Brain microvascular endothelial cell (primary cell): ENCODE data around the gene RASSF3.

Experiments used
- DNase-seq: peaks from one replicate; pipeline ENCODE4 v3.0.0-alpha.2; 2020
- H3K27ac ChIP-seq: fragments of 250-450 bp; sonication (Bioruptor Pico); 2 replicates; pipeline ENCODE4 v1.5.1; 2020; ENCODE audit warnings: mild to moderate bottlenecking, moderate library complexity
- H3K27me3 ChIP-seq: fragments of 250-450 bp; sonication (Bioruptor Pico); replicated peaks from 2 replicates; pipeline ENCODE4 v1.5.1; 2020; ENCODE audit warnings: mild to moderate bottlenecking
- H3K36me3 ChIP-seq: fragments of 250-450 bp; sonication (Bioruptor Pico); replicated peaks from 2 replicates; pipeline ENCODE4 v1.5.1; 2020; ENCODE audit warnings: mild to moderate bottlenecking
- H3K4me3 ChIP-seq: 2 replicates; pipeline ENCODE4 v1.5.1; 2011; ENCODE audit warnings: low read depth, mild to moderate bottlenecking, control low read depth, low read length, moderate library complexity
- CTCF ChIP-seq: IDR thresholded peaks from 2 replicates; pipeline ENCODE4 v1.5.1; 2011; ENCODE audit warnings: low read depth, mild to moderate bottlenecking, moderate library complexity, low read length, control low read depth, inconsistent platforms; ENCODE audit errors: missing control alignments
- in situ Hi-C: cut with HindIII; loops from 2 replicates; pipeline ENCODE4 v1.10.0; 2017; ENCODE audit warnings: low sequenced_read_pairs, low pct_ligation_motif_present

Gene RASSF3

DNA sequence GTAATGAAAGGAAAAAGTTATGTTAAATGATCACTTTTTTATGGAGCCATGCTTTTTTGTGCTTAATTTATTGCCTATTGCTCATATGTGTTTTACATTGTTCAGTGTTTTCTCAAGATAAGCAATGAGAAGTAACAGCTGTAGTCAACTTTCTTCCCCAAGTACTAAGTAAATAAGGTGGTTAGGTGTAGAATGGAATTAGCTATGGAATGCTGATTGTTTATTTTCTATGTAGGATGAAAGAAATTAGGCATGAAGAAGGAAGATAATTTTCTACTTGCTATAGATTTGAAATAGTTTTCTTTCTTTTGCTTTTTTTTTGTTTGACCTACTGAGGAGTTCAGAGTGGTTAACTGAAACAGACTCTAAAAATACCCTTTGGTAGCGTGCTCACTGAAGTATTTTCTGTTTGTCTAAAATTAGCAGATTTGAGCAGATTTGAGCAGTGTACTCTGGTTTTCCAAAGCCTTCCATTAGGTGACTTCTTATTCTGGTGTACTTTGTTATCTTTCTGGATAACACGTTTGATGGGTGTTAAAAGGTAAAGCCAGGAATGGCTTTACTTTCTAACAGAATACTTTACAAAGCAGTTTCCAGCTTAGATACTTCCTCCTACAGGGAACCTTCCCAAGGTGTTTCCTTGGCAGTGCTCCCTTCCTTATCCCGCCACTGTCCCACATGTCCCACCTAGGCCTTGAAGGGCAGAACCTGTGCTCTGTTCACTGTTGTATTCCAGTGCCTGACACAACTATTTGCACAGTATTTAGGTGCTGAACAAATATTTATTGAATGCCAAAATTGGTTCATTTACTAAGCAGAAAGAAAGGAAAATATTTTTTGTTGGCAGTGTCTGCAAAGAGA lies 56.0 kb downstream of the RASSF3 start:
- Histone ChIP-seq H3K27me3 (no peaks in the 10 kb centered on the region), H3K27ac (no peak overlapping the region), H3K4me3 (no peak overlapping the region), H3K36me3 (no peaks in the 10 kb centered on the region)
- TF ChIP-seq CTCF: no peak
- DNase-seq: no peak
- in situ Hi-C loops: no loop called here

DNA sequence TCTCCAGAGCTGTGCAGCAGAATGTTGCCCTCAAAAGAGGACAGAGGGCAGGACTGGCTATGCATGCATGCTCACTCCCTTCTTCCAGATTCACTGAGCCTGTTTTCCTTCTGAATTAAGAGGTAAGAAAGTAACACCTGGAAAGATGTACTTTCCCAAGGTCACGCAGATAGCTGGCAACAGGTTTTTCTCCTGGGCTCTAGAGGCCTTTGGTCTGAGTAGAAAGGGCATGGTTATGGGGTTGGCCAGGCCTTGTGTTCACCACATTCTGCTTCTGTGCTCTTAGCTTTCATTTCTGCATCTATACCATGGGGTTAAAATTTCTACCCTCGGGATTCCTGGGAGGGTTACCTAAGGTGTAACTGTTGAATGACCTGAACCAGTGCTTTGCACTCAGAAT lies 57.5 kb downstream of the RASSF3 start:
- in situ Hi-C loops: no loop called here
- no peak for TF ChIP-seq CTCF
- no peak for DNase-seq
- Histone ChIP-seq H3K27me3 (no peaks in the 10 kb centered on the region), H3K36me3 (no peaks in the 10 kb centered on the region), H3K27ac (no peak overlapping the region), H3K4me3 (no peak overlapping the region)

DNA sequence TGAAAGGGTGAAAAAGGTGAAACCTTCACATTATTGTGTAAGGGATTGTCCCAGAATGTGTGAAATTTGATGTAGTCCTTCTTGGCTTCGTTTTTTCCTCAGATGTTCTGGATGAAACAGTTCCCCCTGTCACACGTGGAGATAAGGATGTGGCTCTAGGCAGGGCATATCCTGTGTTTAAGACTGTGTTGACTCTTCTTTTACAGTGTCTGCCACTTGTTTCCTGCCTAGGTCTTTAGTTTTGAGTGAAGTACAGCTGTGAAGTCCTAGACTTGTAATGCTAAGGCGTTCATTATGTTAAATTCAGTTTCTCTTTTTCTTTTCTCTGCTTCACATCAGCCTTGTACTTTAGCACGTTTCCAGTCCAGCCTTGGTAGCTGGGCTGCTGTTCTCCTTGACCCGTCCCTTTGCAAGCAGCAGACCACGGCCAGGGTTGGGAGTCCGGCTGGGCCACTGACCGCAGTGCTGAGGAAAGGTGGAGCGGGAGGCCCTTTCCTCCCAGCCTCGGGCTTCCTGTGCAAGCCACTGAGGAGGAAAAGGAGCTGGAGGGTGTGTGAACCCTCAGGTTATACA lies 59.1 kb downstream of the RASSF3 start:
- no peak for DNase-seq
- Histone ChIP-seq H3K36me3 (no peaks in the 10 kb centered on the region), H3K27me3 (no peaks in the 10 kb centered on the region), H3K4me3 (no peak overlapping the region), H3K27ac (no peak overlapping the region)
- no peak for TF ChIP-seq CTCF
- in situ Hi-C loops: no loop called here

GRCh38 chr12:64670019-64670418 lies 59.7 kb downstream of the RASSF3 start:
- in situ Hi-C loops: no loop called here
- H3K4me3 ChIP-seq: no peak overlapping the region

GRCh38 chr12:64670919-64671639 lies 60.8 kb downstream of the RASSF3 start:
- Histone ChIP-seq H3K36me3 (no peaks in the 10 kb centered on the region), H3K27ac (no peak overlapping the region), H3K4me3 (no peak overlapping the region), H3K27me3 (no peaks in the 10 kb centered on the region)
- DNase-seq: peak; percentile 52
- in situ Hi-C loops: no loop called here
- TF ChIP-seq CTCF: no peak

More at GRCh38 chr12:64670019-64670418, 59.7 kb downstream of the RASSF3 start:
- DNase-seq: no peak
- TF ChIP-seq CTCF: no peak
- Histone ChIP-seq H3K36me3 (no peaks in the 10 kb centered on the region), H3K27me3 (no peaks in the 10 kb centered on the region), H3K27ac (no peak overlapping the region)
